Measurements from ENCODE around the gene PSIP1. TPM values are rescaled to one million over a fixed set of nuclear protein-coding genes. Genes with fewer than 3 reads are reported as not detected.

Gene PSIP1
- total RNA-seq, 2 donors from 2014 or later, result 25.5 to 41.2 TPM

- no peak overlapping the region for H3K27ac ChIP-seq
- no peak for DNase-seq
- H3K27me3 ChIP-seq, result no peaks in the 10 kb centered on the region
- H3K4me1 ChIP-seq, result no peaks in the 10 kb centered on the region
- H3K9me3 ChIP-seq, result no peaks in the 10 kb centered on the region
- no peak overlapping the region for H3K4me3 ChIP-seq
- H3K36me3 ChIP-seq, result no peaks in the 10 kb centered on the region
- H3K9ac ChIP-seq (ENCODE audit: low read depth in 2 of 2, low read length in 2 of 2), result no peak overlapping the region
- intact Hi-C loops (cut with DNase I), result loop anchor here (5.0 kb wide), 1 partner anchor 34 kb away; no protein-coding TSS in a partner anchor
- TF ChIP-seq CTCF (IDR thresholded peaks at IDR 0.05), result no peak
These were observed 2.1 kb upstream of the PSIP1 start for GRCh38 chr9:15512889-15513288.

- no peak for DNase-seq
- H3K27me3 ChIP-seq, result no peaks in the 10 kb centered on the region
- H3K9me3 ChIP-seq, result no peaks in the 10 kb centered on the region
- no peaks in the 10 kb centered on the region for H3K4me1 ChIP-seq
- no peak overlapping the region for H3K27ac ChIP-seq
- intact Hi-C loops (cut with DNase I), result loop anchor here (5.0 kb wide), 1 partner anchor 35 kb away; no protein-coding TSS in a partner anchor
- H3K36me3 ChIP-seq, result no peaks in the 10 kb centered on the region
- no peak overlapping the region for H3K4me3 ChIP-seq
- no peak overlapping the region for H3K9ac ChIP-seq (ENCODE audit: low read depth in 2 of 2, low read length in 2 of 2)
- no peak for TF ChIP-seq CTCF (IDR thresholded peaks at IDR 0.05)
These were observed 1.4 kb upstream of the PSIP1 start for GRCh38 chr9:15512204-15512603.

- TF ChIP-seq CTCF (IDR thresholded peaks at IDR 0.05), result no peak
- H3K9ac ChIP-seq (ENCODE audit: low read depth in 2 of 2, low read length in 2 of 2), result peak overlapping the region; percentile 64 to 85
- H3K4me3 ChIP-seq, result peak overlapping the region; percentile 98
- H3K36me3 ChIP-seq, result no peaks in the 10 kb centered on the region
- peak; percentile 56 for DNase-seq
- H3K27me3 ChIP-seq, result no peaks in the 10 kb centered on the region
- no peaks in the 10 kb centered on the region for H3K9me3 ChIP-seq
- intact Hi-C loops (cut with DNase I), result loop anchor here (5.0 kb wide), 1 partner anchor 37 kb away; no protein-coding TSS in a partner anchor
- H3K27ac ChIP-seq, result peak overlapping the region; percentile 93
- H3K4me1 ChIP-seq, result no peaks in the 10 kb centered on the region
These were observed 610 bp downstream of the PSIP1 start for GRCh38 chr9:15509931-15510788.

GRCh38 chr9:15505921-15506320 lies 4.8 kb downstream of the PSIP1 start:
- Histone ChIP-seq H3K4me3 (no peak overlapping the region), H3K27ac (no peak overlapping the region), H3K9me3 (no peaks in the 10 kb centered on the region), H3K9ac (ENCODE audit: low read depth in 2 of 2, low read length in 2 of 2) (no peak overlapping the region), H3K36me3 (no peaks in the 10 kb centered on the region), H3K27me3 (no peaks in the 10 kb centered on the region), H3K4me1 (no peaks in the 10 kb centered on the region)
- TF ChIP-seq CTCF (IDR thresholded peaks at IDR 0.05), result no peak
- intact Hi-C loops (cut with DNase I), result no loop called here
- DNase-seq, result no peak

GRCh38 chr9:15501803-15502202 lies 9.0 kb downstream of the PSIP1 start:
- intact Hi-C loops (cut with DNase I), result no loop called here

More at GRCh38 chr9:15501803-15502202, 9.0 kb downstream of the PSIP1 start:
- H3K9ac ChIP-seq (ENCODE audit: low read depth in 2 of 2, low read length in 2 of 2), result no peak overlapping the region
- H3K4me1 ChIP-seq, result no peaks in the 10 kb centered on the region
- TF ChIP-seq CTCF (IDR thresholded peaks at IDR 0.05), result no peak
- H3K27me3 ChIP-seq, result no peaks in the 10 kb centered on the region
- H3K27ac ChIP-seq, result no peak overlapping the region
- no peak overlapping the region for H3K4me3 ChIP-seq
- no peaks in the 10 kb centered on the region for H3K36me3 ChIP-seq
- H3K9me3 ChIP-seq, result no peaks in the 10 kb centered on the region
- no peak for DNase-seq
